ENCODE results near the gene TBC1D8. TPM values are rescaled to one million over a fixed set of nuclear protein-coding genes. Genes with fewer than 3 reads are reported as not detected.

TBC1D8 gene
- total RNA-seq, 5 donors from 2014 or later (not counting 1 experiment from before 2014, with no cell fraction given), result 0.40 to 2.1 (median 2.0) TPM

- CTCF ChIA-PET, result no interaction called here
- POLR2A ChIA-PET, result no interaction called here
- H3K27me3 Mint-ChIP-seq, result no peaks in the 10 kb centered on the region
Observed at GRCh38 chr2:100993294-100993693, 157.9 kb downstream of the TBC1D8 start.

GRCh38 chr2:100992262-100992661 is 158.9 kb downstream of the TBC1D8 start:
- Histone ChIP-seq H3K9me3 (no peaks in the 10 kb centered on the region), H3K27ac (ENCODE audit: low read length) (no peak overlapping the region), H3K36me3 (ENCODE audit: control insufficient read depth in 2 of 2, extremely low read depth in 1 of 2, insufficient read depth in 1 of 2, low read length in 1 of 2) (peaks cover 0 to 6% of the 10 kb centered on the region in 2 donors), H3K4me1 (ENCODE audit: control insufficient read depth in 1 of 2, extremely low read depth in 1 of 2, insufficient read depth in 2 of 2, low read length in 2 of 2) (no peaks in the 10 kb centered on the region), H3K4me3 (ENCODE audit: control insufficient read depth in 1 of 2, extremely low read depth in 1 of 2, low read length in 1 of 2) (no peak overlapping the region), H3K27me3 (replicated peaks in 1 of 2; ENCODE audit: control insufficient read depth in 2 of 2, extremely low read depth in 1 of 2, insufficient read depth in 2 of 2, low read length in 1 of 2) (no peaks in the 10 kb centered on the region)
- Mint-ChIP-seq H3K4me1 (peaks cover 0 to 9% (median 4%) of the 10 kb centered on the region in 3 donors), H3K27me3 (no peaks in the 10 kb centered on the region), H3K36me3 (no peaks in the 10 kb centered on the region), H3K4me3 (no peak overlapping the region), H3K9me3 (no peaks in the 10 kb centered on the region), H3K27ac (no peak overlapping the region)
- 93% methylated on average over 3 of the region's 6 CpGs for WGBS (ENCODE audit: insufficient coverage)
- DNase-seq (no peak), ATAC-seq (replicated peaks in 1 of 4) (no peak)
- ChIA-PET CTCF (no interaction called here), POLR2A (no interaction called here)

More at GRCh38 chr2:100993294-100993693, 157.9 kb downstream of the TBC1D8 start:
- no peaks in the 10 kb centered on the region for H3K4me1 ChIP-seq (ENCODE audit: control insufficient read depth in 1 of 2, extremely low read depth in 1 of 2, insufficient read depth in 2 of 2, low read length in 2 of 2)
- H3K4me3 ChIP-seq (ENCODE audit: control insufficient read depth in 1 of 2, extremely low read depth in 1 of 2, low read length in 1 of 2), result no peak overlapping the region
- Mint-ChIP-seq H3K36me3 (no peaks in the 10 kb centered on the region), H3K9me3 (no peaks in the 10 kb centered on the region), H3K27ac (no peak overlapping the region), H3K4me3 (no peak overlapping the region), H3K4me1 (peaks cover 0 to 9% (median 4%) of the 10 kb centered on the region in 3 donors)
- H3K27me3 ChIP-seq (replicated peaks in 1 of 2; ENCODE audit: control insufficient read depth in 2 of 2, extremely low read depth in 1 of 2, insufficient read depth in 2 of 2, low read length in 1 of 2), result no peaks in the 10 kb centered on the region
- ATAC-seq (replicated peaks in 1 of 4) (no peak), DNase-seq (no peak)
- H3K27ac ChIP-seq (ENCODE audit: low read length), result no peak overlapping the region
- H3K36me3 ChIP-seq (ENCODE audit: control insufficient read depth in 2 of 2, extremely low read depth in 1 of 2, insufficient read depth in 1 of 2, low read length in 1 of 2), result peaks cover 0 to 6% of the 10 kb centered on the region in 2 donors
- 100% methylated on average over 3 of the region's 17 CpGs for WGBS (ENCODE audit: insufficient coverage)
- H3K9me3 ChIP-seq, result no peaks in the 10 kb centered on the region

DNA sequence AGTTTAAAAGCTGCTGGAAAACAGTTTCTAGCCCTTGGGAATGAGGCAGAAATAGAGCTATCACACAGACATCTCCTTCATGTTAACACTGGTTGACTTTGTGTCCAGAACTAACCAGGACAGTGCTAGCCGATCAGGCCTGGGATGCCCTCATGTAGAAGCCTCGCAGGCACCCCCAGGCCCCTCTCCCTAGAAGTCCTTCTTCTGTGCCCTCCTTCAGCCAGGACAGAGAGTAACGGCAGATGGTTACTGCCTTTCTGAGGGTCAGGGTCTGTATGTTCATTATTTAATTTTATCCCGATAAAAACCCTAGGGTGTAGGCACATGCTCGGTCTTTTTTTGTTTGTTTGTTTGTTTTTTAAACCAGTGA is 159.8 kb downstream of the TBC1D8 start:
- H3K36me3 Mint-ChIP-seq, result no peaks in the 10 kb centered on the region
- POLR2A ChIA-PET, result no interaction called here
- no peaks in the 10 kb centered on the region for H3K27me3 Mint-ChIP-seq
- Histone ChIP-seq H3K27ac (ENCODE audit: low read length) (no peak overlapping the region), H3K27me3 (replicated peaks in 1 of 2; ENCODE audit: control insufficient read depth in 2 of 2, extremely low read depth in 1 of 2, insufficient read depth in 2 of 2, low read length in 1 of 2) (no peaks in the 10 kb centered on the region), H3K36me3 (ENCODE audit: control insufficient read depth in 2 of 2, extremely low read depth in 1 of 2, insufficient read depth in 1 of 2, low read length in 1 of 2) (peaks cover 0 to 6% of the 10 kb centered on the region in 2 donors), H3K4me1 (ENCODE audit: control insufficient read depth in 1 of 2, extremely low read depth in 1 of 2, insufficient read depth in 2 of 2, low read length in 2 of 2) (no peaks in the 10 kb centered on the region), H3K9me3 (no peaks in the 10 kb centered on the region), H3K4me3 (ENCODE audit: control insufficient read depth in 1 of 2, extremely low read depth in 1 of 2, low read length in 1 of 2) (no peak overlapping the region)
- no peak overlapping the region for H3K4me3 Mint-ChIP-seq
- CTCF ChIA-PET, result interaction anchor here in 1 of 2 donors (0.5 kb wide), 1 partner anchor 765 kb away, joined by 5 read pairs; no protein-coding TSS in a partner anchor
- H3K27ac Mint-ChIP-seq, result no peak overlapping the region
- no peaks in the 10 kb centered on the region for H3K9me3 Mint-ChIP-seq
- ATAC-seq (replicated peaks in 1 of 4) (no peak), DNase-seq (no peak)
- peaks cover 0 to 9% (median 4%) of the 10 kb centered on the region in 3 donors for H3K4me1 Mint-ChIP-seq
- WGBS (ENCODE audit: insufficient coverage), result 96% methylated on average over 4 of the region's 5 CpGs

DNA sequence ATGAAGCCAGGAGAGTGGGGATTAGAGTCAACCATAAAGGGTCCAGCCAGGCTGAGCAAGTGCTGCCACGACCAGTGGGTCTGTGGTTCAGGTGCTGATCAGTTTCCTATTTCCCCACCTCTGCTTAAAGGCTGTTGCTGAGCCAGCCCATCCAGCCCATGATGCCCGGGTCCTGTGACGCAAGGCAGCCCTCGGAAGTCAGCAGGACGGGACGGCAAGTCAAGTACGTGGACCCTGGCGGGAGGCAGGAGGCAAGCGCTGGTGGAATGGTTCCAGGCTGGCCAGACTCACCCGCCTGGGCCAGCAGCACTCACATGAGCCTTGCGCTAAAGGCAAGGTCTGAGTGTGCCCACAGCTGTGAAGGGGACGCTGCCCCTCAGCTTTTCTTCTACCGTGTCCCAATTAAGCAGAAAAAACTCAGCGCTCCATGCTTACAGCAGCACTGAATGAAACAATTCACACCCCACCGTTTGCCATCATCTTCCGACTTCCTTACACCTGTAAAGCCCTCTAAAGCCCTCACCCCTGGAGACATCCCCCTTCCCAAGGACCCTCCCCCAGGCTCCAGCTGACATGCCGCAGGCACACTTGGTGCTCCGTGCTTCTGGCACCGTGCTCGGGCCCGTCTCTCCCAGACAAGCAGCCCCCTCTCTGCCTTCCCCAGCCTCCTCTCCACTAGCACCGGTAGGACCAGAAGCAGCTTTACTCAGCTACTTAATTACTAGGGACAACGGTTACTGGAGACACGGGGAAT is 160.4 kb downstream of the TBC1D8 start:
- no peak overlapping the region for H3K4me3 Mint-ChIP-seq
- CTCF ChIA-PET, result interaction anchor here (0.5 to 1.8 kb wide), 3 partner anchors 381 to 765 kb away, joined by 3 to 5 read pairs (median 4); no protein-coding TSS in a partner anchor
- DNase-seq (no peak), ATAC-seq (replicated peaks in 1 of 4) (no peak)
- WGBS (ENCODE audit: insufficient coverage), result 90% methylated on average over 18 of the region's 24 CpGs
- POLR2A ChIA-PET, result no interaction called here
- no peaks in the 10 kb centered on the region for H3K4me1 ChIP-seq (ENCODE audit: control insufficient read depth in 1 of 2, extremely low read depth in 1 of 2, insufficient read depth in 2 of 2, low read length in 2 of 2)
- peaks cover 0 to 6% of the 10 kb centered on the region in 2 donors for H3K36me3 ChIP-seq (ENCODE audit: control insufficient read depth in 2 of 2, extremely low read depth in 1 of 2, insufficient read depth in 1 of 2, low read length in 1 of 2)
- no peaks in the 10 kb centered on the region for H3K27me3 Mint-ChIP-seq
- no peaks in the 10 kb centered on the region for H3K9me3 Mint-ChIP-seq
- no peaks in the 10 kb centered on the region for H3K27me3 ChIP-seq (replicated peaks in 1 of 2; ENCODE audit: control insufficient read depth in 2 of 2, extremely low read depth in 1 of 2, insufficient read depth in 2 of 2, low read length in 1 of 2)
- peaks cover 0 to 9% (median 4%) of the 10 kb centered on the region in 3 donors for H3K4me1 Mint-ChIP-seq
- no peak overlapping the region for H3K4me3 ChIP-seq (ENCODE audit: control insufficient read depth in 1 of 2, extremely low read depth in 1 of 2, low read length in 1 of 2)
- H3K36me3 Mint-ChIP-seq, result no peaks in the 10 kb centered on the region
- no peak overlapping the region for H3K27ac ChIP-seq (ENCODE audit: low read length)
- no peaks in the 10 kb centered on the region for H3K9me3 ChIP-seq
- no peak overlapping the region for H3K27ac Mint-ChIP-seq

GRCh38 chr2:100990166-100990565 is 161.0 kb downstream of the TBC1D8 start:
- Histone ChIP-seq H3K36me3 (ENCODE audit: control insufficient read depth in 2 of 2, extremely low read depth in 1 of 2, insufficient read depth in 1 of 2, low read length in 1 of 2) (peaks cover 0 to 6% of the 10 kb centered on the region in 2 donors), H3K27me3 (replicated peaks in 1 of 2; ENCODE audit: control insufficient read depth in 2 of 2, extremely low read depth in 1 of 2, insufficient read depth in 2 of 2, low read length in 1 of 2) (no peaks in the 10 kb centered on the region), H3K9me3 (no peaks in the 10 kb centered on the region), H3K4me3 (ENCODE audit: control insufficient read depth in 1 of 2, extremely low read depth in 1 of 2, low read length in 1 of 2) (no peak overlapping the region), H3K4me1 (ENCODE audit: control insufficient read depth in 1 of 2, extremely low read depth in 1 of 2, insufficient read depth in 2 of 2, low read length in 2 of 2) (no peaks in the 10 kb centered on the region), H3K27ac (ENCODE audit: low read length) (no peak overlapping the region)
- WGBS (ENCODE audit: insufficient coverage), result 96% methylated on average over 8 of the region's 9 CpGs
- ATAC-seq (replicated peaks in 1 of 4) (no peak), DNase-seq (no peak)
- CTCF ChIA-PET, result interaction anchor here (0.8 to 1.8 kb wide), 2 partner anchors 380 to 382 kb away, joined by 3 to 4 read pairs; no protein-coding TSS in a partner anchor
- Mint-ChIP-seq H3K4me1 (peaks cover 0 to 10% (median 4%) of the 10 kb centered on the region in 3 donors), H3K36me3 (no peaks in the 10 kb centered on the region), H3K9me3 (no peaks in the 10 kb centered on the region), H3K27ac (no peak overlapping the region), H3K4me3 (no peak overlapping the region), H3K27me3 (no peaks in the 10 kb centered on the region)
- POLR2A ChIA-PET, result no interaction called here

- peaks cover 0 to 6% of the 10 kb centered on the region in 2 donors for H3K36me3 ChIP-seq (ENCODE audit: control insufficient read depth in 2 of 2, extremely low read depth in 1 of 2, insufficient read depth in 1 of 2, low read length in 1 of 2)
- no peak overlapping the region for H3K27ac ChIP-seq (ENCODE audit: low read length)
- H3K9me3 Mint-ChIP-seq, result no peaks in the 10 kb centered on the region
- no peak overlapping the region for H3K4me3 ChIP-seq (ENCODE audit: control insufficient read depth in 1 of 2, extremely low read depth in 1 of 2, low read length in 1 of 2)
- H3K4me1 ChIP-seq (ENCODE audit: control insufficient read depth in 1 of 2, extremely low read depth in 1 of 2, insufficient read depth in 2 of 2, low read length in 2 of 2), result no peaks in the 10 kb centered on the region
- H3K27ac Mint-ChIP-seq, result no peak overlapping the region
- H3K4me3 Mint-ChIP-seq, result no peak overlapping the region
- H3K27me3 ChIP-seq (replicated peaks in 1 of 2; ENCODE audit: control insufficient read depth in 2 of 2, extremely low read depth in 1 of 2, insufficient read depth in 2 of 2, low read length in 1 of 2), result no peaks in the 10 kb centered on the region
- POLR2A ChIA-PET, result no interaction called here
- no peak for ATAC-seq (replicated peaks in 1 of 4)
- 98% methylated on average over 3 of the region's 3 CpGs for WGBS (ENCODE audit: insufficient coverage)
- no peaks in the 10 kb centered on the region for H3K9me3 ChIP-seq
- peaks cover 0 to 15% (median 4%) of the 10 kb centered on the region in 3 donors for H3K4me1 Mint-ChIP-seq
- H3K27me3 Mint-ChIP-seq, result no peaks in the 10 kb centered on the region
- no peak for DNase-seq
- CTCF ChIA-PET, result interaction anchor here (0.7 to 1.8 kb wide), 3 partner anchors 12 to 382 kb away, joined by 3 to 4 read pairs (median 3); partner anchors contain the start of gene RPL31 (in 1 of the 2)
- no peaks in the 10 kb centered on the region for H3K36me3 Mint-ChIP-seq
Observed at GRCh38 chr2:100989666-100990065, 161.5 kb downstream of the TBC1D8 start.

All from T-cell (primary cell).